Measurements from ENCODE around the gene F10. TPM values are rescaled to one million over a fixed set of nuclear protein-coding genes. Genes with fewer than 3 reads are reported as not detected.
A peak's percentile ranks its signal among the peaks of the same experiment; 100 is the strongest.

F10 gene
- total RNA-seq, 2 donors from 2014 or later: 10.2 to 48.0 TPM

DNA sequence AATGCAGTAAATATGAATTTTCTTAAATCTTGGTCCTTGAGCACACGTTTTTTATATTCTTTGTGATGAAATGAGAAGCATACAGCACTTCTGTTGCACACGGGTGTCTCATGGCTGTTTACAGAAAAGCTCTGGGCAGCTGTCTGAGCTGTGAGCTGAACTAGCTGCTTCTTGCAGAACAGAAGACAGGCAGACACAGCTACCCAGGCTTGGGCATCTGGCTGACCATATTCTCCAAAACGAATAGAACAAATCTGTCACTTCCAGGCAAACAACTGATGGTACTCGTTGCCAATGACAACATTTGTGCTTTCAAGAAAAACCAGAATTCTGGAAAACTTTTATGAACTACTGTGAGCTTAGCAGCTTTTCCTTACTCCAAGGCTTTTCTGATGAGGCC, 69.7 kb downstream of the F10 start:
- peaks cover 9% of the 10 kb centered on the region for H3K4me1 ChIP-seq (replicated peaks)
- no peaks in the 10 kb centered on the region for H3K36me3 ChIP-seq
- 64% methylated on average over 4 of the region's 4 CpGs for WGBS

DNA sequence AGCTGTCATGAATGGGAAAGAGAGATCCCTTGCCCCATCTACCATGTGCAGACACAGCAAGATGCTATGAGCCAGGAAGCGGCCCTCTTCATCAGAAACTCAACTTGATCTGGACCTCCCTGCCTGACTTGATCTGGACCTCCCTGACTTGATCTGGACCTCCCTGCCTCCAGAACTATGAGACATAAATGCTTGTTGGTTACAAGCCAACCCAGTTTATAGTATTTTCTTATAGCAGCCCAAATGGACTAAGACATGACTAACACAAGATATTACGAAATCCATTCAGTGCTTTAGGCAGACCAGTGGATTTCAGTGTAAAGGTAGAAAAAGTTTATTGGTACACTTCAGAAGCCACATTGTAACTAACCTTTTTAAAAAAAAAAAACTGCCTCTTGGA, 70.3 kb downstream of the F10 start:
- intact Hi-C loops (cut with DNase I): no loop called here
- no peak for DNase-seq (ENCODE audit: low spot score)
- Histone ChIP-seq H3K27me3 (replicated peaks; ENCODE audit: insufficient read depth) (no peaks in the 10 kb centered on the region), H3K9me3 (no peaks in the 10 kb centered on the region), H3K36me3 (no peaks in the 10 kb centered on the region), H3K4me3 (no peak overlapping the region), H3K27ac (no peak overlapping the region), H3K4me1 (replicated peaks) (peaks cover 15% of the 10 kb centered on the region)
- TF ChIP-seq, protein P1, sequence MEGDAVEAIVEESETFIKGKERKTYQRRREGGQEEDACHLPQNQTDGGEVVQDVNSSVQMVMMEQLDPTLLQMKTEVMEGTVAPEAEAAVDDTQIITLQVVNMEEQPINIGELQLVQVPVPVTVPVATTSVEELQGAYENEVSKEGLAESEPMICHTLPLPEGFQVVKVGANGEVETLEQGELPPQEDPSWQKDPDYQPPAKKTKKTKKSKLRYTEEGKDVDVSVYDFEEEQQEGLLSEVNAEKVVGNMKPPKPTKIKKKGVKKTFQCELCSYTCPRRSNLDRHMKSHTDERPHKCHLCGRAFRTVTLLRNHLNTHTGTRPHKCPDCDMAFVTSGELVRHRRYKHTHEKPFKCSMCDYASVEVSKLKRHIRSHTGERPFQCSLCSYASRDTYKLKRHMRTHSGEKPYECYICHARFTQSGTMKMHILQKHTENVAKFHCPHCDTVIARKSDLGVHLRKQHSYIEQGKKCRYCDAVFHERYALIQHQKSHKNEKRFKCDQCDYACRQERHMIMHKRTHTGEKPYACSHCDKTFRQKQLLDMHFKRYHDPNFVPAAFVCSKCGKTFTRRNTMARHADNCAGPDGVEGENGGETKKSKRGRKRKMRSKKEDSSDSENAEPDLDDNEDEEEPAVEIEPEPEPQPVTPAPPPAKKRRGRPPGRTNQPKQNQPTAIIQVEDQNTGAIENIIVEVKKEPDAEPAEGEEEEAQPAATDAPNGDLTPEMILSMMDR (IDR thresholded peaks at IDR 0.05): no peak
- TF ChIP-seq POLR2A (IDR thresholded peaks at IDR 0.05): no peak
- no peak for TF ChIP-seq POLR2AphosphoS5 (IDR thresholded peaks at IDR 0.05)
- WGBS: 89% methylated on average over 2 of the region's 2 CpGs

More for the DNA sequence above, 69.7 kb downstream of the F10 start:
- intact Hi-C loops (cut with DNase I): no loop called here
- H3K4me3 ChIP-seq: no peak overlapping the region
- H3K9me3 ChIP-seq: no peaks in the 10 kb centered on the region
- no peak for DNase-seq (ENCODE audit: low spot score)
- H3K27ac ChIP-seq: no peak overlapping the region
- H3K27me3 ChIP-seq (replicated peaks; ENCODE audit: insufficient read depth): no peaks in the 10 kb centered on the region
- TF ChIP-seq, protein P1 (IDR thresholded peaks at IDR 0.05): no peak

DNA sequence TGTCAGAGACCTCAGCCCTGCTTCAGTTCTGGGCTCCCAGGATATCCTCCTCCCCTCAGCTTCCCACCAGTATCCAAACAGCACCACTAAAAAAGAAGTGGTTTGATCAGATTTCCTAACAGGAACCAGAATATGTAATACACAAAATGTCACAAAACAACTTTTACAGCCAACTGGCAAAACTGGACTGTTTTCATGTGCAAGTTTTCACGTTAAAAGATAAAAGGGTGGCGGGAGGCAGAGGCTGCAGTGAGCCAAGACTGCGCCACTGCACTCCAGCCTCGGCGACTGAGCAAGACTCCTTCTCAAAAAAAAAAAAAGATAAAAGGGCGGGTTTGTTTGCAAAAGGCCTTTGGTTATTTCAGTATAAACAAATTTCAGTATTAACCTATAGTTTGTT, 72.8 kb downstream of the F10 start:
- Histone ChIP-seq H3K36me3 (no peaks in the 10 kb centered on the region), H3K27ac (peak overlapping the region; percentile 50 to 76), H3K27me3 (replicated peaks; ENCODE audit: insufficient read depth) (no peaks in the 10 kb centered on the region), H3K4me3 (no peak overlapping the region), H3K9me3 (no peaks in the 10 kb centered on the region), H3K4me1 (replicated peaks) (peaks cover 16% of the 10 kb centered on the region)
- intact Hi-C loops (cut with DNase I): no loop called here
- 46% methylated on average over 6 of the region's 6 CpGs for WGBS
- TF ChIP-seq, protein P1 (IDR thresholded peaks at IDR 0.05): no peak
- peak; percentile 51 for TF ChIP-seq POLR2AphosphoS5 (IDR thresholded peaks at IDR 0.05)
- peak; percentile 33 for DNase-seq (ENCODE audit: low spot score)

DNA sequence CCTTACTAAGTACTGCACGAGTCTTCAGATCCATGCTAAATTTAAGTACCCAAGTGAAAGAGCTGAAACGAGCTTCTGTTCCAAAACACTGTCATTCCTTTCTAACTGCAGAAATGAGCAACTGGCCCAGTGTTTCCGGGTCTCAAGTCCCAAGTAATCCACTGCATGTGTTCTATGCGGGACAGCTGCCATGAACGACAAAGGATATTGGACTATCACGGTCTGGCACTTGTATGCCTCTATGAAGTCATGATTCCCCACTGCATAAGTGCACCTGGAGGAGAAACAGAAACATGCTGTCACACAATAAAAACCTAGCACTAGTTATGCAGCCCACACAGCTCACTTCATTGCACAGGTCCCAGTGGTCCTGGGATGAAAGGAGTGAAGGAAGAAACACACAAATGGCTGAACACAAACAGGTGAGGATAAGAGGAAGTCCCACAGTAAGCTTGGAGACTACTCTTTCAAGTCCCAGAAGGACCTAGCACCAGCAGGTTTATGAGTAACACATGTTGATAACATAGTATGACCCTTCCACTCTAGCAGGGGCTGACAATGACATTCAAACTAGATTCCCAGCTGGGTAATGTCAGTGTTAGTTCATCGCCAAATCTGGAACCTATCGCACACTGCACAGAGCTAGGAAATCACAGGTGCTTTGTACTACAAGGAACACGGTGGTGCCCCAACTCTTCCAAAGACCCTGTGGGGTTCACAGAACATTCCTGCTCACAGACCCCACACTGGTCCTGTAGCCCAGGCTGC, 74.6 kb downstream of the F10 start:
- intact Hi-C loops (cut with DNase I): no loop called here
- Histone ChIP-seq H3K4me3 (no peak overlapping the region), H3K9me3 (no peaks in the 10 kb centered on the region), H3K27ac (peak overlapping the region; percentile 11 to 52), H3K4me1 (replicated peaks) (peaks cover 16% of the 10 kb centered on the region), H3K27me3 (replicated peaks; ENCODE audit: insufficient read depth) (no peaks in the 10 kb centered on the region), H3K36me3 (no peaks in the 10 kb centered on the region)
- TF ChIP-seq POLR2AphosphoS5 (IDR thresholded peaks at IDR 0.05): no peak
- no peak for TF ChIP-seq POLR2A (IDR thresholded peaks at IDR 0.05)
- TF ChIP-seq, protein P1 (IDR thresholded peaks at IDR 0.05): no peak
- 88% methylated on average over 9 of the region's 9 CpGs for WGBS
- no peak for DNase-seq (ENCODE audit: low spot score)

Small RNA genes within 50 kb of the gene (small RNA-seq; reads per million reads assigned to genes)
- gene AL137002.1: 0 reads per million in 2 donors

Other genes with a start within 250 kb of the F10 start
- 10 to 100 TPM; 47.6 to 64.7 TPM for gene MCF2L, start 153.6 kb upstream of the F10 start, total RNA-seq
- gene F7, start 17.0 kb upstream of the F10 start, total RNA-seq: 1 to 10 TPM in 1 of 2 donors, not detected in 1; 2.7 TPM
- not detected for gene PROZ, start 35.8 kb downstream of the F10 start, total RNA-seq
- gene PCID2, start 85.9 kb downstream of the F10 start, total RNA-seq: 10 to 100 TPM; 47.7 to 48.6 TPM
- 100 to 1,000 TPM; 103 to 185 TPM for gene CUL4A, start 86.8 kb downstream of the F10 start, total RNA-seq
- gene LAMP1, start 174.4 kb downstream of the F10 start, total RNA-seq: 100 to 1,000 TPM; 214 to 246 TPM
- gene GRTP1, start 241.3 kb downstream of the F10 start, total RNA-seq: 10 to 100 TPM; 23.5 to 43.1 TPM

All from prostate gland (tissue), 2 donors.